ENCODE measurements around the gene ERAP2.

GRCh38 chr5:96909435-96909834 is 33.1 kb downstream of the ERAP2 start:
- TF ChIP-seq CTCF (IDR thresholded peaks at IDR 0.05): no peak
- TF ChIP-seq, protein P1, sequence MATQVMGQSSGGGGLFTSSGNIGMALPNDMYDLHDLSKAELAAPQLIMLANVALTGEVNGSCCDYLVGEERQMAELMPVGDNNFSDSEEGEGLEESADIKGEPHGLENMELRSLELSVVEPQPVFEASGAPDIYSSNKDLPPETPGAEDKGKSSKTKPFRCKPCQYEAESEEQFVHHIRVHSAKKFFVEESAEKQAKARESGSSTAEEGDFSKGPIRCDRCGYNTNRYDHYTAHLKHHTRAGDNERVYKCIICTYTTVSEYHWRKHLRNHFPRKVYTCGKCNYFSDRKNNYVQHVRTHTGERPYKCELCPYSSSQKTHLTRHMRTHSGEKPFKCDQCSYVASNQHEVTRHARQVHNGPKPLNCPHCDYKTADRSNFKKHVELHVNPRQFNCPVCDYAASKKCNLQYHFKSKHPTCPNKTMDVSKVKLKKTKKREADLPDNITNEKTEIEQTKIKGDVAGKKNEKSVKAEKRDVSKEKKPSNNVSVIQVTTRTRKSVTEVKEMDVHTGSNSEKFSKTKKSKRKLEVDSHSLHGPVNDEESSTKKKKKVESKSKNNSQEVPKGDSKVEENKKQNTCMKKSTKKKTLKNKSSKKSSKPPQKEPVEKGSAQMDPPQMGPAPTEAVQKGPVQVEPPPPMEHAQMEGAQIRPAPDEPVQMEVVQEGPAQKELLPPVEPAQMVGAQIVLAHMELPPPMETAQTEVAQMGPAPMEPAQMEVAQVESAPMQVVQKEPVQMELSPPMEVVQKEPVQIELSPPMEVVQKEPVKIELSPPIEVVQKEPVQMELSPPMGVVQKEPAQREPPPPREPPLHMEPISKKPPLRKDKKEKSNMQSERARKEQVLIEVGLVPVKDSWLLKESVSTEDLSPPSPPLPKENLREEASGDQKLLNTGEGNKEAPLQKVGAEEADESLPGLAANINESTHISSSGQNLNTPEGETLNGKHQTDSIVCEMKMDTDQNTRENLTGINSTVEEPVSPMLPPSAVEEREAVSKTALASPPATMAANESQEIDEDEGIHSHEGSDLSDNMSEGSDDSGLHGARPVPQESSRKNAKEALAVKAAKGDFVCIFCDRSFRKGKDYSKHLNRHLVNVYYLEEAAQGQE (IDR thresholded peaks at IDR 0.05; ENCODE audit: insufficient read depth in 1 of 2, low read depth in 2 of 2, low read length in 1 of 2): no peak
- TF ChIP-seq POLR2AphosphoS5 (IDR thresholded peaks at IDR 0.05; ENCODE audit: low read depth, low read length): no peak
- no peak for TF ChIP-seq TCF7L2 (IDR thresholded peaks at IDR 0.05; ENCODE audit: low read depth, low read length)
- TF ChIP-seq SIN3A (IDR thresholded peaks at IDR 0.05; ENCODE audit: borderline replicate concordance, insufficient read depth, low read depth, low read length): no peak
